Colonic mucosa (tissue), 4 donors: Measurements from ENCODE around the gene IL17RE. TPM values are rescaled to one million over a fixed set of nuclear protein-coding genes. Genes with fewer than 3 reads are reported as not detected.

ENCODE experiments used
- DNase-seq: peaks from one replicate; pipeline ENCODE4 v3.0.0-alpha.2; 2020
- H3K27ac ChIP-seq: fragments of 200-600 bp; one replicate; pipeline ENCODE4 v1.8.0; 2021
- H3K27me3 ChIP-seq: fragments of 200-600 bp; one replicate; pipeline ENCODE4 v1.8.0; 2021
- H3K36me3 ChIP-seq: fragments of 200-600 bp; one replicate; pipeline ENCODE4 v1.8.0; 2021
- H3K4me1 ChIP-seq: fragments of 200-600 bp; one replicate; pipeline ENCODE4 v1.8.0; 2021; ENCODE audit warnings: mild to moderate bottlenecking
- H3K4me3 ChIP-seq: fragments of 200-600 bp; one replicate; pipeline ENCODE4 v1.8.0; 2021
- H3K9ac ChIP-seq, 2 donors: one replicate each; pipeline ENCODE4 v1.7.0; 2013; ENCODE audit warnings: control low read depth in 2 of 2, low read depth in 2 of 2, low read length in 2 of 2
- H3K9me3 ChIP-seq: fragments of 200-600 bp; one replicate; pipeline ENCODE4 v1.8.0; 2021
- CTCF ChIP-seq: fragments of 200-600 bp; IDR thresholded peaks from one replicate; pipeline ENCODE4 v1.8.0; 2022; ENCODE audit warnings: antibody characterized with exemption, mild to moderate bottlenecking
- intact Hi-C: fragments of 100-400 bp; cut with DNase I; formaldehyde crosslinking; loops from one replicate; pipeline ENCODE4 v1.14.1; 2022
- total RNA-seq, 2 donors: library from RNA; stranded (reverse); fragmentation: NEBNext Ultra II Directional in 1 of 2; extraction: Animal tissue kit (Norgen Biotek cat#: 25700) in 1 of 2; gene quantifications; one replicate each; pipeline ENCODE4 v1.2.1, GENCODE V29; 2021
- donor health status: healthy.
- donor health status: DM: no; HTN: no; CAD: no.
- donor health status: DM: no; HTN: no; CAD: no.

The IL17RE gene
- total RNA-seq, 2 donors from 2014 or later: 66.4 to 71.4 TPM

GRCh38 chr3:9933561-9934234 is 31.1 kb downstream of the IL17RE start, which contains the start of gene CRELD1:
TSS of gene CRELD1 (plus strand) at chr3:9933834. CDS start at chr3:9934439, 605 bp downstream.
- H3K27me3 ChIP-seq: no peaks in the 10 kb centered on the region
- H3K27ac ChIP-seq: peak within 1 kb of the TSS; percentile 95
- H3K4me1 ChIP-seq: no peaks in the 10 kb centered on the region
- H3K9me3 ChIP-seq: no peaks in the 10 kb centered on the region
- H3K9ac ChIP-seq: peak within 1 kb of the TSS; percentile 94 to 95
- DNase-seq: peak; percentile 96
- TF ChIP-seq CTCF: no peak
- peak within 1 kb of the TSS; percentile 84 for H3K4me3 ChIP-seq
- H3K36me3 ChIP-seq: no peaks in the 10 kb centered on the region
- intact Hi-C loops: no loop called here

- Histone ChIP-seq H3K9ac (peak overlapping the region; percentile 94 to 95), H3K4me1 (no peaks in the 10 kb centered on the region), H3K27me3 (no peaks in the 10 kb centered on the region), H3K9me3 (no peaks in the 10 kb centered on the region), H3K36me3 (no peaks in the 10 kb centered on the region), H3K27ac (peak overlapping the region; percentile 95), H3K4me3 (peak overlapping the region; percentile 84)
- intact Hi-C loops: no loop called here
- TF ChIP-seq CTCF: no peak
- peak; percentile 30 for DNase-seq
These were observed 31.6 kb downstream of the IL17RE start for GRCh38 chr3:9934235-9934621.

- Histone ChIP-seq H3K36me3 (no peaks in the 10 kb centered on the region), H3K9me3 (no peaks in the 10 kb centered on the region), H3K27ac (no peak overlapping the region), H3K4me1 (no peaks in the 10 kb centered on the region), H3K4me3 (peak overlapping the region; percentile 84), H3K9ac (peak overlapping the region in 1 of 2 donors; percentile 94), H3K27me3 (no peaks in the 10 kb centered on the region)
- intact Hi-C loops: no loop called here
- DNase-seq: no peak
- TF ChIP-seq CTCF: no peak
These were observed 32.3 kb downstream of the IL17RE start for GRCh38 chr3:9934993-9935392.

GRCh38 chr3:9935966-9936510 is 33.4 kb downstream of the IL17RE start:
- Histone ChIP-seq H3K4me3 (no peak overlapping the region), H3K4me1 (no peaks in the 10 kb centered on the region), H3K9ac (no peak overlapping the region), H3K9me3 (no peaks in the 10 kb centered on the region), H3K27ac (no peak overlapping the region), H3K27me3 (no peaks in the 10 kb centered on the region), H3K36me3 (no peaks in the 10 kb centered on the region)
- no peak for DNase-seq
- intact Hi-C loops: no loop called here
- no peak for TF ChIP-seq CTCF

- H3K27me3 ChIP-seq: no peaks in the 10 kb centered on the region
- H3K9me3 ChIP-seq: no peaks in the 10 kb centered on the region
- no peak for TF ChIP-seq CTCF
- H3K9ac ChIP-seq: no peak overlapping the region
- DNase-seq: no peak
- no peak overlapping the region for H3K4me3 ChIP-seq
- H3K36me3 ChIP-seq: no peaks in the 10 kb centered on the region
- intact Hi-C loops: no loop called here
- no peaks in the 10 kb centered on the region for H3K4me1 ChIP-seq
- no peak overlapping the region for H3K27ac ChIP-seq
These were observed 35.0 kb downstream of the IL17RE start for GRCh38 chr3:9937486-9938238.
